Stimulated activated CD8-positive, alpha-beta memory T cell treated with anti-CD3 and anti-CD28 coated beads, Interleukin-7, amount 100 ng/mL, for 24 hours (primary cell): ENCODE data around the gene CITED4.

Source experiments
- DNase-seq: peaks from one replicate; pipeline ENCODE4 v3.0.0-alpha.2; 2020; ENCODE audit warnings: low read depth

CITED4 gene

DNA sequence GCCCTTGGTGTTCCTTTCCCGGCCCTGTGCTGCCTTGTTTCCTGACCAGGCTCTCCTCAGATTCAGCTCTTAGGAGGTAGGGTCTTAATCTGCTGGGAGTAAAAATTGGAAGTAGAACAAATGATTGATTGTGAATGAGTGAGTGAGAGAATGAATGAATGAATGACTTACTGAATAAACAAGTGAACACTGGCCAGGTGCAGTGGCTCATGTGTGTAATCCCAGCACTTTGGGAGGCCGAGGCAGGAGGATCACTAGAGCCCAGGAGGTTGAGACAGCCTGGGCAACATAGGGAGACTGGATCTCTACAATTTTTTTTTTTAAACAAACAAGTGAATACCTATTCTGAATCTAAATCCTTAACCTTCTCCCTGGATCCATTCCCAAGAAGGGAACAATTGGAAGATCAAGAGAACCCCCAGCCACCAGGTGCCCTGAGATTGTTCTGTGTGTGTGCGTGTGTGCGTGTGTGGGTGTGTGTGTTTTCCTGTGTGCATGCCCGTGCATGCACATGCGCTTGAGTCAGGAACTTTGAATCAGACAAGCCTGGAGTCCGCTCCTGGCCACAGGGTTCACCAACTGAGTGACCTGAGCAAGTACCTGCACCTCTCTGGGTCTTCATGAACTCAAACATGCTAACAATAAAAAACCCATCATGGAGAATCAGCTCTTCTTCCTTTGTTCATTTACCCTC is 24.3 kb upstream of the CITED4 start:
- no peak for DNase-seq

DNA sequence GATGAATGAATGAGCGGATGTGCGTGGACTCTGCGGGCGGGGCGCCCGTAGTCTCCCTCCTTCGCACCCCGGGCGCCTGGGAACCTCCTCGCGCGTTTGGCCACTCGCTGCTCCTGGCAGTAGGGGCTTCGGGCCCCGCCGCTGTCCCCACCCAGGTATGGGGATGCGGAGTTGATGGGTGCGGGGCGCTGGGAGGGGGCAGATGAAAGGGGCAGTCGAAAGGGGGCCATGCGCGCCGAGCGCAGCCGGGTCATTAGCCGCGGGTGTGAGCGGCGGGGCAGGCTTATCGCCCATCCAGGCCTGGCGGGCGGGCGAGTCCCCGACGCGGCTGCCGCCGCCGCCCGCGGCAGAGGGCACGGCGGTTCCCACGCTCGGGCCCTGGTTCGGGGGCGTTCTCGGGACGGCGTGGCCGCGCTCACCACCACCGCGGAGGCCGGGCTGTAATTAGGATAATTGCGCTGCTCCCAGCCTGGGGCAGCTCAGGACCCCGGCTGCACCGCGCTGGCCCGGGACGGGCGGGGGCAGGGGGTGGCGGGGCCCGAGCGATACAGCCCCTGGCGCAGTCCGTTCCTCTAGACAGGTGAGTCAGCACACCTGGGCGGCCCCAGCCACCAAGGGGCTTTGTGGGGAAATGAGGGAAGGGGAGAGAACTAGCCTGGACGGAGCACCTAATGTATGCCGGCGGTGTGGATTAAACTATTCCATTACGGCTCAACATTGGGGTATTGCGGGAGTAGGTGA is 22.1 kb upstream of the CITED4 start:
- DNase-seq: no peak

DNA sequence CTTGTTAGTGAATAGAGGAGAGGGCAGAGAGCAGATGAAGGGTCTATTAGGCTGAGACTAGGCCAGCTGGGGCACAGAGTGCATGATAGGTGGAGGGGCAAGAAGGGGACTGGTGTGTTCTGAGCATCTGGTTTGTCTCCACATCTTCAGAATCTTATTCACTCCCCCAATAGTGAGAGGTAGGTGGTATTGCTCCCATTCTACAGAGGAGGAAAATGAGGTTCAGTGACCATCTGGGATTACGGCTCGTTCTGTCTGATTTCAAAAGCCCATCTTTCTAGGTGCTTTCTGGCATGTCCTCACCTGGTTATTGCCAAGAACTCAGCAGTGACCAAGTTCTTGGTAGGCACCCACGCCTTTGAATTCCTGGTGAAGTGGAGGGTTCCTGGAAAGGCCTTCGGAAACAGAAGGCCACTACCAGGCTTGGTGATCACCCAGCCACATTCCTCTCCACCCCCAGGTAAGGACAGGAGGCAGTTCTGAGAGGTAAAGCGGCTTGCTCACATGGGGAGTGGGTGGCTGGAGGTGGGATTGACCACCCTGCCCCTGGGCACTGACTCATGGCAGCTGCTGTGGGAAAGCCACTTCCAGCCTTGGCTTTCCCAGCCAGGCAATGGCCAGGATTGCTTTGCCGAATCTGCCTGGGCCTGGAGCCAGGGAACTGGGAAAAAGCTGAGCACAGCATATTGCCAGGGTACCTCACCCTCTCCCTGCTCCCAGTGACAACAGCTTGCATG is 18.8 kb upstream of the CITED4 start:
- no peak for DNase-seq

DNA sequence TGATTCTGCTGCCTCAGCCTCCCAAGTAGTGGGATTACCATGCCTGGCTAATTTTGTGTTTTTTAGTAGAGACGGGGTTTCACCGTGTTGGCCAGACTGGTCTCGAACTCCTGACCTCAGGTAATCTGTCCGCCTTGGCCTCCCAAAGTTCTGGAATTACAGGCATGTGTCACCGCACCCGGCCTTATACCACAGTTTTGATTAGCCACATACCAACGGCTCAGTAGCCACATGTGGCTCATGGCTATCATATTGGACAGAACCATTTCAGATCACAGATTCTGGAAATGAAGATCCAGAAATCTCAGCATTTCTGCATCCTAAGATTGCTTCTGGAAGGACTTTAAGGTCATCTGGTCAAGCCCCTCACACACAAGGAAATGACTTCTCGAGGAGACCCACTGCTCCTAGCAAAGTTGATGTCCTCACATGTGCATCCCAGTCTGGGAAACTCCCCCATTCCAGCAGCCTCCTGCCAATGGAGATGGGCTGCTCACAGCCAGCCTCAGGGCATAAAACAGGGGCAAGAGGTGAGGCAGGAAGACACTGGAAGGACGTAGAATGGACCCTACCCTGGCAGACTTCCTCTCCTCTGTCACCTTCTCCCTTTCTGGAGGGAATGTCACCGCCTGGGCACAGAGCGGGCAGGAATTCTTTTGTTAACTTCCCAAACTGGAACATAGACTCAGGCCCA is 17.5 kb upstream of the CITED4 start:
- DNase-seq: no peak

DNA sequence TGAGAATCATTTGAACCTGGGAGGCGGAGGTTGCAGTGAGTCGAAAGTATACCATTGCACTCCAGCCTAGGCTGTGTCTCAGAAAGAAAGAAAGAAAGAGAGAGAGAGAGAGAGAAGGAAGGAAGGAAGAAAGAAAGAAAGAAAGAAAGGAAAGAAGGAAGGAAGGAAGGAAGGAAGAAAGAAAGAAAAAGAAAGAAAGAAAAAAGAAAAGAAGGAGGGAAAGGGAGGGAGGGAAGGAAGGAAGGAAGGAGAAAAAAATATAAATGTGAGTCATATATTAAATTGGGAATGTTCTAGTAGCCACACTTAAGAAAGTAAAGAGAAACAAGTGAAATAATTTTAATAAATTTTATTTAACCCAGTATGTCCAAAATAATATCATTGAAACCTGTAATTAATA is 16.7 kb upstream of the CITED4 start:
- DNase-seq: no peak

DNA sequence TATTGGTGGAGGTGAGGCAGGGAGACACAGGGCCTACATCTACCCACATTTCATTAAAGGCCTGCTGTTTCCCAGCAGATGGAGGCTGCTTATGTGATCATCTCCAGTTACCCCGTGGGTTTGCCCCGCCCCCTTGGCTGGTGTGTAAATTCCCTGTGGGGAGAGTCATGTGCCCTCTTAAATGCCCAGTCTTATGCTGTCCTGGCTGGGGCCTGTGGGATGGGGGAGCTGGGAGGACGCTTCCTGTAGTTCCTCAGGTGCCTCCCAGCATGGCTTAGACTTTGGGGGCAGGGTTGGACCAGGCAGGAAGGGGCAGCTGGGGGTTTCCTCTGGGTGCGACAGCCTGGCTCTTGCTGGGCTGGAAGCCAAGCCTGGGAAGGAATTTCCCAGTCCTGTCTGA is 15.5 kb upstream of the CITED4 start:
- no peak for DNase-seq

DNA sequence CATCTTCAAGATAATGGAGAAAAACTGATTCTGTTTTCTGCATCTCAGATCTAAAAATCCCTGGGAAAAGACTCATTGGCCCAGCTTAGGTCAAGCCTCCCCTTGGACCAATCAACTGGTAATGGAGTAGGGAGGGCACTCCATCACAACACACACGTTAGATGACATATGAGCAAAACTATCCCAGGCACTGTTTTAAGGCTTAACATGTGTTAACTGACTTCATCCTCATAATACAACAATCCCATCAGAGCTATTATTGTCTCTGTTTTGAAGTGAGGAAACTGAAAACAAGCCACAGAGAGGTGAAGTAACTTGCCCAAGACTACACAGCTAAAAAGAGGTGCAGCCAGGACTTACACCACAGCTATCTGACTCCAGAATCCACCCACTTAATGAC is 14.7 kb upstream of the CITED4 start:
- DNase-seq: no peak

DNA sequence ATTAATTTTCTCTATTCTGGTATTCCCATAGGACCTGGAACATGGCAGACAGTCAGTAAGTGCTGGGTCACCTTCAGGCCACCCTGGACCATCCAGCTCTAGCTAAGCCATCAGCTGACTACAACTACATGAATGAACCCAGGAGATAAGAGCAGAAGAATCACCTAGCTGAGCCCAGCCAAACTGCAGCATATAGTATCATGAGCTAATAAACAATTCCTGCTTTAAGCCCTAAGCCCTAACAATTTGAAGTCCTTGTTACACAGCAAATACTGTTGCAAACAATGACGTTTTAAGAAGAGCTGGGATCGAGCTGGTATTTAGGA is 14.2 kb upstream of the CITED4 start:
- DNase-seq: no peak

DNA sequence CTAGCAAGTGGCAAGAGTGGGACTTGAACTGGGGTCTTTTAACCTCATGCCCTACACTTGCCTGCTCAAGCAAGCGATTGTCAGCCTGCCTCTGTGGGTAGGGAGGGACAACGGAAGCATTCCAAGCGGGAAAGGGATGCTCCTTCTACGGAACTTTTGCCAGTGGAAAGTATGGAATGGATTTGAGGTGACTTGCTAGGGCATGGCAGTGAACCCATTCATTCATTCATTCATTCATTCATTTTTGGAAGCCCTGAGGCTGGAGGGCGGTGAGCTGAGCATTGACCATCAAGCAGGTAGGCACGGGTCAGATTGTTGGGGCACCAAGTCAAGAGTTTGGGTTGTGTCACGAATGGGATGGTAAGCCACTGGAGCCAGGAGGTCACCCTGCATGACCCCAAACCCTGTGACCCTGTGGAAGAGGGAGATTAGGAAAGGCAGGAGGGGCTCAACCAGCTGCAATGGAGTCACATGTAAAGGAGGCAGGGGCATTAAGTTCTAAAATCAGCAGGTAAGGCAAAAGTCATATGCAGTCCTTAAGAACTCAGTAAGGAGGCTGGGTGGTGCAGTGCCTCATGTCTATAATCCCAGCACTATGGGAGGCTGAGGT is 11.8 kb upstream of the CITED4 start:
- DNase-seq: no peak

DNA sequence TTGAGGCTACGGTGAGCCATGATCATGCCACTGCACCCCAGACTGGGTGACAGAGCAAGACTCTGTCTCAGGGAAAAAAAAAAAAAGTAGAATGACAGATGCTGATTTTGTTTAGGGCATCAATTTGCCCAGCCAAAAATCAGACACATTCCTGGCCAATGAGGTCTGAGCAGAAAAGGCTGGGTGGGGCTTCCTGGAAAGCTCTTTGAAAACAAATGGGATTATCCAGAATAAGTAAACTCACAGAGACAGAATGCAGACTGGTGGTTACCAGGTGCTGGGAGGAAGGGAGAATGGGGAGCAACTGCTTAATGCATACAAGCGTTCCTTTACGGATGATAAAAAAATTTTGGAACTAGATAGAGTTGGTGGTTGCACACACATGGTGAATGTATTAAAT is 10.1 kb upstream of the CITED4 start:
- no peak for DNase-seq

DNA sequence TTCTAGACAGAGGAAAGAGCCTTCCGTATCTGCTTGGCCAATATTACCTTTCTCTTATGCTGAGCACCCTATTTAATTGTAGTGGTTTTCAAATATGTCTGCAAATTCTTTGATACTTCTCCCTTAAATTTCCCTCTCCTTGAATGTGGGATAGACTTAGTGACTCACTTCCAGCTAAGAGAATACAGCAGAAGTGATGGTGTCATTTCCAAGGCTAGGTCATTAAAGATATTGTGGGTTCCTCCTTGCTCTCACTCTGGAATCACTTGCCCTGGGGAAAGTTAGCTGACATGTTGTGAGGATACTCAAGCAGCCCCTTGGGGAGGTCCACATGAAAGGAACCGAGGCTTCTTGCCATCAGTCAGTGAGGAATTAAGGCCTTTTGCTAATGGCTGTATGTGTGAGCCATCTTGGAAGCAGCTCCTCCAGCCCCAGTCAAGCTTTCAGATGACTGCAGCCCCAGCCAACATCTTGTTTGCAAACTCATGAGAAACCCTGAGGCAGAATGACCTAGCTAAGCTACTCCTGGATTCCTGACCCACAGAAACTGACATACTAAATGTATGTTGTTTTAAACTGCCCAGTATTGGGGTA is 8.1 kb upstream of the CITED4 start:
- no peak for DNase-seq

DNA sequence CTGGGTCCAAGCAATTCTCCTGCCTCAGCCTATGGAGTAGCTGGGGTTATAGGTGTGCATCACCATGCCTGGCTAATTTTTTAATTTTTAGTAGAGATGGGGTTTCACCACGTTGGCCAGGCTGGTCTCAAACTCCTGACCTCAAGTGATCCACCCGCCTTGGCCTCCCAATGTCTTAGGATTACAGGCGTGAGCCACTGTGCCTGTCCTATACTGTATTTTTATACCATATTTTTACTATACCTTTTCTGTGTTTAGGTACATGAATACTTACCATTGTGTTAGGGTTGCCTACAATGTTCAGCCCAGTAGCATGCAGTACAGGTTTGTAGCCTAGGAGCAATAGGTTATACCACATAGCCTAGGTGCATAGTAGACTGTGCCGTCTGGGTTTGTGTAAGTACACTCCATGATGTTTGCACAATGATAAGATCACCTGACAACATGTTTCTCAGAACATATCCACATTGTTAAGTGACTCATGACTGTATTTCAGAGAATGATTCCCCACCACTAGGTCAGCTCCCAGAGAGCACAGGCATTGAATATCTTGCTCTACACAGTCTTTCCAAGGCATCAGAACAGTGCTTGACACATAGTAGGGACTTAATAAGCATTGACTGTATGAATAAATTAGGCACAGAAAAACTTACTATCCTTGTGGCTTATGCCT is 6.0 kb upstream of the CITED4 start:
- DNase-seq: no peak

DNA sequence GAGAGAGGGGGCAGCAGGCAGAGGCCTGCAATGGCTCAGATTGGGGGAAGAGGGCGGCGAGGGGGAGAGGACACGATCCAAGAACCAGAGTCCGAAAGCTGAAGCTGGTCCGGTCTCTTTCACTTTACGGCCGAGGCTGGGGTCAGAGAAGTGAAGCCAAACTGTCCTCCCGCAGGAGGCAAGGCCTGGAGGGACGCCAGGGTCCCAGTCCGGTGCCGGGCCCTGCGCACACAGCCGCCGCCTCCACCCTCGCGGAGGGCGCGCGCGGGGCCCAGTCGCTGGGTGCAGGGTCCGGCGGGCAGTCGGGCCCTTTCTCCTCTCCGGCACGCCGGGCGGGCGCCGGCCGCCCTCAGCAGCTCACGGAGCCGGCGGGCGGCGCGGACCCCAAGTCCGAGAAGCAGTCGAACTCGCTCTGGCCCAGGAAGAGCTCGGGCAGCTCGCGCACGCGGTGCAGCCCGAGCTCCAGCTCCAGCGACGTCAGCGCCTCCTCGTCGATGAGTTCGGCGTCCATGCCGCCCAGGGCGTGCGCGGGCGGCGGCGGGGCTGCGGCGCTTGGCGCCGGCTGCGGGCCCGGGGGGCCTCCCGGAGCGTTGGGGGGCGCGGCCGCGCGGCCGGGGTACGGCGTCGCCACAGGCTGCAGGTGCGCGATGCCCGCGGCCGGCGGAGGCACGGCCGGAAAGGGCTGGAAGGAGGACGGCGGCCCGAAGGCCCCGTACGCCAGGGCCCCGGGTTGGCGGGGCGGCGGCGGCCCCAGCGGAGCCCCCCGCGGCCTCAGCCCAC is 749 bp downstream of the CITED4 start:
- no peak for DNase-seq

DNA sequence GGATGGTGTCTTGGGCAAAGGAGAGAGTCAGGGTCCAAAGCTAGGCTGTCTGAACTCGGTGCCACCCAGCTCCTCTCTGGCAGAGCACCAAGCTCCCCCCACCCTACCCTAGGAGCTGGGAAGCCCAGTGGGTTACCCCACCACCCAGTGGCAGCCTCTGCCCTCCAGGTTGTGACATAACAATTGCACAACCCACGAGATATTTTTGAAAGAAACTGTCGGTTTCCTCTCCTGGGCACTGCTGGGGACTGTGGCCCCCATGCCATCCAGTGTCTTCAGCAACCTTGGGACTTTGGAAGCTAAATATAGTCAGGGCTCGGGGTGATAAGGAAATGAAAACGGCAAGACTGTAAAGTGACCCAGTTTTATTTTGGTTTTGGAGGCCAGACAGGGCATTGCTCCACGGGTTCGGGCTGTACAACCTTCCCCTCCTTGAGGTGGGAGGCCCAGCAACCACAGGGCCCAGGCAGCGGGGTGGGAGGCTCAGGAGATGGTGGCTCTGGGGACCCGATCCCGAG is 1.4 kb downstream of the CITED4 start:
- DNase-seq: no peak

DNA sequence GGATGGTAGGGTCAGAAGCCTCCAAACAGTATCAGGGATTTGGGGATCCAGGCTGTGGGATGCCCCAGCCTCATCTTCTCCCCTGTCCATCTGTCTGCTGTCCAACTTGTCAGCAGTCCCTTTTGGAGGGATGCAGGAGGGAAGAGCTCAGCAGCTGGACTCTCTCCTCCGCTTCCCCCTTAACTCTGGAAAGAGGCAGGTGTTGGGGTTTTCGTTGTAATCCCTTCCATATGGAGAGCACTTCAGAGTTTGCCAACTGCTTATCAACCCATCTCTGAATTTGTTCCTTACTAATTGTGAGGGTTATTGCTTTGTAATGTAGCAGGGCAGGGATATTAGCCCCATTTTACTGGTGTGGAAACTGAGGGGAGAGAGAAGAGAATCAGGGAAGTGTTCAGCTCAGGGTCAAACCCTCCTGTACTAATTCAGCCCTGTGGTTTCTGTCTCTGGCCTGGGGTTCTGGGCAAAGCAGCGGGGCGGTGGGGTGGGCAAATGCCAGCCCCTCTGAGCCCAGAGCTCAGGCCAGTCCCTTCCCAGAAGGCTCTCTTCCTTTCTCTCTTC is 3.2 kb downstream of the CITED4 start:
- no peak for DNase-seq

DNA sequence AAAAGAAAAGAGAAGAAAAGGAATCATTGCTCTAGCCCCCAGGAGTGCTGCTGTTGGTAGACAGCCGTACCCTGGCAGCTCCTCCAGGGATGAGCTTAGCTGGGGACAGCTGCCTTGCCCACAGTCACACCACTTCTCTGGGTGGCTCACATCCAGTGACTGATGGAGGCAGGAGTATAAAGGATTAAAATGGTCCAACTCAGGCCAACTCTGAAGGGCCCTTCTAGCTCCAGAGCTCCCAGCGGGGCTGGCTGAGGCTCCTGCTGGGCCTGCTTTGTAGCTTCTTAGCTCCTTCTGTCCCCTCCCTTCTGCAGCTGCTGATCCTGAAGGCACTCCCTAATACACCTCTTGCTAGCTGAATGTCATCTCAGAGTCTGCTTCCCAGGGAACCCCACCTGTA is 4.4 kb downstream of the CITED4 start:
- DNase-seq: no peak

DNA sequence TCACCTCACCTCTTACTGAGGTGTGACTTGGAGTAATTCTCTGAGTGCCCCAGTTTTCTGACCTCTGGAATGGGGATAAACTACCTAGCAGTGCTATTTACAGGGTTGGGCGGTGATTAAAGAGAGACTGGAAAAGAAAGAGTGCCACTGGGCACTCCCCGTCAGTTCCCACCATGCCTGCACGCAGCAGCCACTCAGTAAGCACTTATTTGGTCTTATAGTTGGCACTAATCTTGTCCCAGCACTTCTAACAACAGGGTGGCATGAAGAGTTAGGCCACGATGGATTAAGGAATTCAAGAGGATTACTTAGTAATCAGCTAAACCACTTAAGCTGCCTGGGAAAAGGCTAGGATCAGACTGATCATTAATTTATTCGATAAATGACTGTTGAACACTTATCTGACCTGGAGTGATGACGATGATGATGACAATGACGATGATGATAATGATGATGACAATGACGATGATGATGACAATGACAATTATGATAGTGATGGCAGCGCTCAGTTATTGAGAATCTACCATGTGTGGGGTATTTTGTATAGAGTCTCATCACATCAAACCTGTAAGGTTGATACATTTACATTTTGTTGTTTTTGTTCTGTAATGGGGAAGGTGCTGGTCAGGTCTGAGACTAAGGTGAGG is 5.4 kb downstream of the CITED4 start:
- DNase-seq: no peak

DNA sequence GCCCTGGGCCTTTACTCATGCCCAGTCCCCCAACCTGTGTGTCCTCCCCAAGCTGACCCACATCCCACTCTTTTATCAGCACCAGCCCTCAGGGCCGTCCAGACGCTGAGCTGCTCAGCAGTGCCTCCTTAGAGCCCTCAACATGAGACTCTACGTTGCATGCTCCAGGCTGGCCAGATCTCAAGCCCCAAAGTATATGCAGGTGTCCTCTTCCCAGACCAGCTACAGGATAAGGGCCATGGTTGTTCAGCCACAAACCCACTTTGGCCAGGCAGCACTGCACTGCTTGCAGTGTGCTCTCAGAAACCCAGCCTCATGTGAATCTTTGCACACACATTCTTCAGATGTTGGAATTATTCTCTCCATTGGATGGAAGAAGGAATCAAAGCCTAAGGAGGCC is 6.0 kb downstream of the CITED4 start:
- no peak for DNase-seq

DNA sequence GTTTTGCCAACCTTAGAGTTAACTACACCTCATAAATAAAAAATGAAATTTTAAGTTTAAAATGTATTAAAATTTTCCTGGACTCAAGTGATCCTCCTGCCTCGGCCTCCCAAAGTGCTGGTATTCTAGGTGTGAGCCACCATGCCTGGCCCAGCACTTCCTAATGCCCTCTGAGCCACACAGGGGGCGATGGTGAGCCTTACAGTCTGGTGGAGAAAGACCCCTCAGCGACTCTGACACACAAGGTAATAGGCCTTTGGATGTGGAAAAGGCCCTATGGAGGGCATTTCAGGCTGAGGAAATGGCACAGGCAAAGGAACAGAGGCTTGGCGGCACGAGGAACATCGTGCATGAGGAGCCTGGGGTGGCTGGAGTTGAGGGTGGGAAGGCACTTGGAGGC is 6.7 kb downstream of the CITED4 start:
- peak; percentile 9 for DNase-seq

DNA sequence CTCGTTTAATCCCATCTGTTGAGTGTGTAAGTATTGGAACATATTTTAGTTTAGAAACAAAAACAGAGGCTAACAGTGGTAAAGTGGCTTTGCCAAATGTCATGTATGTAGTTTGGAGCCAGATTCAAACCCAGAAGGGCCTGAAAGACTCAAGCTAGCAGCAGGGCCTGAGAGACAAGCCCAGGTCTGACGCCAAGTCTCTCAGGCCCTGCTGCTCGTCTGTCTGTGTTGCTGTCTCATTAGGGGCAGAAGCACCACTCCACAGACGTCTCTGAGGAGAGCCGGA is 8.3 kb downstream of the CITED4 start:
- no peak for DNase-seq
